HG03280 (cell line): ENCODE data around the gene RFK.
"Not testable (repeated sequence)": the region's sequence is repeated elsewhere in the genome, so short reads cannot be mapped to it uniquely, and the experiment has no call there.

ENCODE experiments used
- ATAC-seq: cut with Tn5 transposase; IDR thresholded peaks from one replicate; pipeline ENCODE4 v1.9.1; 2021; ENCODE audit warnings: mild to moderate bottlenecking, moderate library complexity; ENCODE audit not compliant: unreplicated experiment

Gene RFK

GRCh38 chr9:76372336-76372735, 21.9 kb downstream of the RFK start:
- no peak for ATAC-seq

- no peak for ATAC-seq
Observed at GRCh38 chr9:76371901-76372300, 22.3 kb downstream of the RFK start.

DNA sequence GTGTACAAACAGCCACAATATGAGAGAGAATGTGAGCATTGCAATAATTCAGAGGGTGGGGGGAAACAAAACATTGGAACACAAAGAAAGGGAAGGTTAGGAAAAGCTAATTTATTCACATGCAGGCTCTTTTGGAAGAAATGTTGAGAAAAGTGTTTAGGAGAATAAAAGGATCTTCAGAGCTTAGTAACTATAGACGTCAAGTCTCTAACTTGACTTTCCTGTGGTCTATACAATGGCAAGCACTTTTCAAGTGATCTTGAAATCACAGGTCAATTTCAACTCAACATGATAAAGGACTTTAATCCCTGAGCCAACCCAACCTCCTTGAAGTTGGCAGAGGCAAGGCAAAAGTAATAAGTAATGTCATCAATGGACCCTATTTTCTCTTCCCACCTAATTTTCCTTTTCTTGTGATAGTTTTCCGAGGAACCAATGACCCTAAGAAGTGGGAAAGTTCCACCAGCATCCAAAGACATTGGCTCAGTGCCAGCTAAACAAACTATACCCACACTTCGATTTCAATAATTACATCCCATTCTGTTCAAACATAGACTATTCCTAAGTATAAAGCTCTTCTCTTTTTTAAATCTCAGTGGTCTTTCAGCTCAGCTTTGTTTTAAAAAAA, 23.7 kb downstream of the RFK start:
- no peak for ATAC-seq

GRCh38 chr9:76369583-76369982, 24.6 kb downstream of the RFK start:
- no peak for ATAC-seq

- ATAC-seq: no peak
Observed at GRCh38 chr9:76366275-76366674, 28.0 kb downstream of the RFK start.

- ATAC-seq: no peak
Observed at GRCh38 chr9:76365028-76365427, 29.2 kb downstream of the RFK start.

- no peak for ATAC-seq
Observed at GRCh38 chr9:76363032-76363395, 31.2 kb downstream of the RFK start.

DNA sequence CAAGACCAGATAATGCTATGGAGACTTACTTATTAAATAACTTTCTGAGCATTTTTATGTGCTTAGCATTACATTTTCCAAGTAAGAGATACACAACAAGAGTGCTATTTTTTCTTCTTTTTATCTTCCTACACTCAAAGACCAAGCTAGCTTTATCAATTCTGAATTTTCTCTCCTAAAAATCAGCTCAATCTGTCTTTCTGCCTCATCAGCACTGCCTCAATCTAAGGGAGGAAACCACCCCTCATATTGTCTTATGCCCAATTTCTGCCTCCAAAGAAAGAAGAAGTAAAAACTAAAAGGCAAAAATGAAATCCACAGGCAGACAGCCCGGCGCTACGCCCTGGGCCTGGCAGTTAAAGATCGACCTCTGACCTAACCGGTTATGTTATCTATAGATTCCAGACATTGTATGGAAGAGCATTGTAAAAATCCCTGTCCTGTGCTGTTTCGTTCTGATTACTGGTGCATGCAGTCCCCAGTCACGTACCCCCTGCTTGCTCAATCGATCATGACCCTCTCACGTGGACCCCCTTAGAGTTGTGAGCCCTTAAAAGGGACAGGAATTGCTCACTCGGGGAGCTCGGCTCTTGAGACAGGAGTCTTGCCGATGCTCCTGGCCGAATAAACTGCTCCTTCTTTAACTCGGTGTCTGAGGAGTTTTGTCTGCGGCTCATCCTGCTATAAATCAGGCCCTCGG, 31.7 kb downstream of the RFK start:
- ATAC-seq: not testable (repeated sequence)

- ATAC-seq: no peak
Observed at GRCh38 chr9:76359766-76360165, 34.5 kb downstream of the RFK start.

- ATAC-seq: no peak
Observed at GRCh38 chr9:76359365-76359764, 34.9 kb downstream of the RFK start.

DNA sequence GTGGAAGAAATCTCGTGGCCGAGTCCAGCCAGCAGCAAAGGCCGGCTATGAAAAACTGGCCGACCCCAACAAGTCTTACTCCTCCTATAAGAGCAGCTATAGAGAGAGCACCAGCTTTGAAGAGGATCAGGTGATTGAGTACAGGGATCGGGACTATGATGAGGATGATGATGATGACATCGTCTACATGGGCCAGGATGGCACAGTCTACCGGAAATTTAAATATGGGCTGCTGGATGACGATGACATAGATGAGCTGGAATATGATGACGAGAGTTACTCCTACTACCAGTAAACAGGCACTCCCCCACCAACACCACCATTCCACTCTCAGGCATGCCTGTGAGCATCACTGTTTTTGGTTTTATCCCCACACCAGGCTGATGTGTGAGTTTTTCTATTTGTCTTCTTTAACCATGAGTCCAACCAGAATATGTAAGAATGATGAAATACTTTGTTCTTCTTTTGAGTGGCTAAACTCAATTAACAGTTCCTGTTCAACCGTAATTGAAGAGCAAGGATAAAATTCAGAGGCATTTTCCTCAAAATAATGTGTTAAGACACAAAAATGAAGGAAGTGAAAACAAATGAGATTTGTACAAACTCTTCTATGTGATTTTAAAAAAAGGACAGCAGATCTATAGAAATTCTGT, 35.5 kb downstream of the RFK start:
- ATAC-seq: no peak

DNA sequence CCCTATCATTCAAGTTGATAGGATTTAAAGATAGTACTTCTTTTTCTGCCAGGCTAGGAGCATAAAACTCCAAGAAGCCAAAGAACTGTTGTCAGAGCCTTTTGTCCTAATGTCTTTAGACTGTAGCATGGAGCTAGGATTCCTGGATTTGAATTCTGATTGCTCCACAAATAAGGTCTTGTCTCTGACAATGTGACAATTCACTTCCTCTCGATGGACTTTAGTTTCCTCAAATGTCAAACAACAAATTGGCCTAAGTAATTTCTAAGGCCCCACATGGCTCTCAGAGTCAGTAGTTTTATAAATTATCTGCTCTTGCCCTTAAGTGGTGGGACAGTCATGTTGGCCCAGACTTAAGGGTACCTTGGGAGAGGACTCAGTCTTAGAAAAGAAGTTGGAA, 36.7 kb downstream of the RFK start:
- ATAC-seq: no peak

DNA sequence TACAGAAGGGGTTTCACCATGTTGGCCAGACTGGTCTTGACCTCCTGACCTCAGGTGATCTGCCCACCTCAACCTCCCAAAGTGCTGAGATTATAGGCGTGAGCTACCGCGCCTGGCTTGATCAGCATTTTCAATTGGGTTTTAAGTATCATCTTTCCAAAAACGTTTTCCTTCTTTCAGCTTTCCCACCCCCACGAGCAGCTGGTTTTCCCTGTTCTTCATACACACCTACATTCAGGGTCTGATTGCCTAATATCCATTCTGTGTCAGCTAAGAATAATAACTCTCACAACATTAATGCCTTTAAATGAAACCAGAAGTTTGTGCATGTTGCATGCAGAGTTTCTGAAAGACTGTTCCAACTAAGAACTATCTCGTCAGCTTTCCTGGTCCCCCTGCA, 38.3 kb downstream of the RFK start:
- no peak for ATAC-seq

GRCh38 chr9:76354221-76354620, 40.0 kb downstream of the RFK start:
- ATAC-seq: no peak

- no peak for ATAC-seq
Observed at GRCh38 chr9:76353280-76353679, 40.9 kb downstream of the RFK start.

DNA sequence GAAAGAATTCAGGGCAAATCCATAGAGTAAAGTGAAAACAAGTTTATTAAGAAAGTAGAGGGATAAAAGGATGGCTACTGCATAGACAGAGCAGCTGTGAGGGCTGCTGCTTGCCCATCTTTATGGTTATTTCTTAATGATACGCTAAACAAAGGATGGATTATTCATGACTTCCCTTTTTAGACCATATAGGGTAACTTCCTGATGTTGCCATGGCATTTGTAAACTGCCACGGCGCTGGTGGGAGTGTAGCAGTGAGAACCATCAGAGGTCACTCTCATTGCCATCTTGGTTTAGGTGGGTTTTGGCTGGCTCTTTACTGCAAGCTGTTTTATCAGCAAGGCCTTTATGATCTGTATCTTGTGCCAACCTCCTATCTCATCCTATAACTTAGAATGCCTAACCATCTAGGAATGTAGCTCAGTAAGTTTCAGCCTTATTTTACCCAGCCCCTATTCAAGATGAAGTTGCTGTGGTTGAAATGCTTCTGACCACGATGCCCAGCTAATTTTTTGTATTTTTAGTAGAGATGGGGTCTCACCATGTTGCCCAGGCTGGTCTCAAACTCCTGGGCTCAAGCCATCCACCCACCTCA, 42.1 kb downstream of the RFK start:
- no peak for ATAC-seq

- no peak for ATAC-seq
Observed at GRCh38 chr9:76351006-76351405, 43.2 kb downstream of the RFK start.

- ATAC-seq: no peak
Observed at GRCh38 chr9:76349865-76350264, 44.4 kb downstream of the RFK start.

DNA sequence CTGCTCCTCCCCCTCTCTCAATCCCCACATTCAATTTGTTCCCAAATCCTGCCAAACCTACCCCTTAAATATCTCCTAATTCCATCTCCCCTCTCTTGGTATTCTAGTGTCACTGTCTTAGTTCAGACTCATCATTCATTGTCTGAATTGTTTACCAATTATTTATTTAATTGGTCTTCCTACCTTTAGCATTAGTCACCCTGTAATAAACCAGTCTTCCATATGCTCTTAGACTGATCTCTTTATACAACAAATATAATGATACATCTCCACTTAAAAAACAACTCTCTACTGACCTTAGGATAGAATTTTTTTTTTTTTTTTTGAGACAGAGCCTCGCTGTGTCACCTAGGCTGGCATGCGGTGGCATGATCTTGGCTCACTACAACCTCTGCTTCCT, 51.4 kb downstream of the RFK start:
- ATAC-seq: no peak

DNA sequence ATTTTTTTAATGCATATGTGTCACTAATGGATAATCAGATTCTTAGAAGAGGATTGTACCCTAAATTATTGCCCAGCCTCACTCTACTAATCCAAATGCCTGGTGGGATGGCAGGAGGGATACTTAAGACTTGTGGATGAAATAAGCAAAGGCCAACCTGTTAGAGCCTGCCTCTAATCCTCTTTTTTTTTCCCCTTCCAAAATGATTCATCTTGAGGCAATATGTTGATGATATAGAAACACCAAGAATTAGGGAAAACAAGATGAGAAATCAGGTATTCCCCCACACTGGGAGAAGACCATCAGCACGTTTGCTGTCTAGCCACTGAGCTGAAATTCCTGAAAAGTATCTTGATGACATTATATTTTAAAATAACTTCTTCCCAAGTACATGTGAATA, 52.0 kb downstream of the RFK start:
- ATAC-seq: no peak

DNA sequence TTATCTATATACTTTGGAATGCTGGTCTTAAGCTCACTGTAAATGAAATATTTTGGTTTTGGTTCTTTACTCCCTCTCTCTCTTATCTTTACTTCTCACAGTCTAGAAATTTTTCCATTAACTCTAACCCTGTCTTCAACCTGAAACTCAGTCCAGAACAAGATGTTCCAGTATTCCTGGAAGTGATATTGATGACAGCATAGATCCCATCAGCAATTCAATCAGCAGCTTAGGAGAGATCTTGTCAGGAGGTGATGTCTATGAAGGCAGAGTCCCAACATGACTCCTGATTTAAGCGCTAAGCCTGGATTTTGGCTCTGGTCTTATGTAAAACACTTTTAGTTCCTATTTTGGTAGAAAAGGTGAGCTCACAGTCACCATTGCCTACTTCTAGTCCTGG, 52.6 kb downstream of the RFK start:
- no peak for ATAC-seq

GRCh38 chr9:76338418-76338817, 55.8 kb downstream of the RFK start:
- no peak for ATAC-seq
